B cell (primary cell): ENCODE data around the gene PBXIP1. TPM values are rescaled to one million over a fixed set of nuclear protein-coding genes. Genes with fewer than 3 reads are reported as not detected.
"Not testable (repeated sequence)": the region's sequence is repeated elsewhere in the genome, so short reads cannot be mapped to it uniquely, and the experiment has no call there.

Experiments
- ATAC-seq: fragments of 200-7000 bp; cut with Tn5 transposase; one replicate; pipeline ENCODE4 v1.10.0; 2021; ENCODE audit warnings: low read depth, mild to moderate bottlenecking, moderate number of reproducible peaks, moderate library complexity
- CTCF ChIA-PET: fragments of 350-600 bp; sonication (Branson Sonifier 250); formaldehyde crosslinking; loops from one replicate; lab custom pipeline; 2021; ENCODE audit warnings: antibody characterized with exemption, inconsistent platforms; lab: Charles Lee
- POLR2A ChIA-PET: fragments of 350-600 bp; sonication (Branson Sonifier 250); formaldehyde crosslinking; loops from one replicate; lab custom pipeline; 2021; ENCODE audit warnings: antibody characterized with exemption; lab: Charles Lee
- DNase-seq: peaks from one replicate; pipeline ENCODE4 v3.0.0; 2013
- H2AFZ ChIP-seq: 2 replicates; pipeline ENCODE4 v1.6.1; 2012; ENCODE audit warnings: mild to moderate bottlenecking, low read depth, low read length; ENCODE audit not compliant: insufficient read depth, poor library complexity, severe bottlenecking
- H3K27ac ChIP-seq, 2 donors: 1 replicate in 1 of 2; 2 replicates in 1 of 2; pipeline ENCODE4 v1.5.1; 2012 to 2013; ENCODE audit warnings: low read length in 2 of 2, mild to moderate bottlenecking in 2 of 2, moderate library complexity in 1 of 2
- H3K27me3 ChIP-seq, 4 experiments: fragments of 200-600 bp in 1 of 4; sonication (generic) in 1 of 4; replicated peaks in 1 of 4; 1 replicate in 2 of 4; 2 replicates in 2 of 4; pipeline versions ENCODE4 v1.6.1 to v1.7.0; 2013 to 2016; ENCODE audit warnings: low read length in 3 of 4, mild to moderate bottlenecking in 2 of 4, mixed read lengths in 1 of 4, moderate library complexity in 1 of 4; ENCODE audit not compliant: insufficient read depth in 4 of 4, control insufficient read depth in 3 of 4; ENCODE audit errors: control extremely low read depth in 1 of 4
- H3K36me3 ChIP-seq, 2 experiments: replicated peaks in 1 of 2; 1 replicate in 1 of 2; 2 replicates in 1 of 2; pipeline versions ENCODE4 v1.6.1 to v1.7.1; 2013; ENCODE audit warnings: low read length in 1 of 2; ENCODE audit not compliant: insufficient read depth in 2 of 2, control insufficient read depth in 1 of 2; ENCODE audit errors: control extremely low read depth in 1 of 2, extremely low read depth in 1 of 2
- H3K4me1 ChIP-seq, 2 donors: fragments of 200-600 bp in 1 of 2; sonication (generic) in 1 of 2; 1 replicate in 1 of 2; 2 replicates in 1 of 2; pipeline versions ENCODE4 v1.5.1 to v1.6.1; 2013 to 2017; ENCODE audit warnings: low read length in 2 of 2; ENCODE audit not compliant: control insufficient read depth in 2 of 2, insufficient read depth in 2 of 2
- H3K4me2 ChIP-seq: replicated peaks from 2 replicates; pipeline ENCODE3; 2012; ENCODE audit warnings: mild to moderate bottlenecking, low read depth, low read length; ENCODE audit not compliant: poor library complexity, severe bottlenecking
- H3K4me3 ChIP-seq, 5 experiments: fragments of 200-600 bp in 1 of 5; sonication (generic) in 1 of 5; 1 replicate in 3 of 5; 2 replicates in 2 of 5; pipeline versions ENCODE4 v1.5.1 to v1.7.0; 2011 to 2016; ENCODE audit warnings: low read length in 4 of 5, mild to moderate bottlenecking in 4 of 5, low read depth in 2 of 5, control low read depth in 1 of 5, moderate library complexity in 1 of 5; ENCODE audit not compliant: insufficient read depth in 1 of 5; ENCODE audit errors: control extremely low read depth in 1 of 5, extremely low read depth in 1 of 5
- H3K79me2 ChIP-seq: fragments of 200-600 bp; sonication (generic); one replicate; pipeline ENCODE4 v1.6.0; 2016; ENCODE audit warnings: low read length; ENCODE audit not compliant: control insufficient read depth, insufficient read depth
- H3K9ac ChIP-seq: fragments of 200-600 bp; sonication (generic); 2 replicates; pipeline ENCODE4 v1.6.1; 2017; ENCODE audit warnings: mild to moderate bottlenecking, low read length, moderate library complexity
- H3K9me3 ChIP-seq, 3 donors: one replicate each; pipeline versions ENCODE4 v1.6.1 to v1.7.1; 2013; ENCODE audit warnings: low read length in 2 of 3; ENCODE audit not compliant: control insufficient read depth in 2 of 3, insufficient read depth in 1 of 3; ENCODE audit errors: control extremely low read depth in 1 of 3
- H4K20me1 ChIP-seq: 2 replicates; pipeline ENCODE4 v1.6.0; 2012; ENCODE audit warnings: mild to moderate bottlenecking, low read length; ENCODE audit not compliant: insufficient read depth, control insufficient read depth, poor library complexity, severe bottlenecking
- H3K27ac Mint-ChIP-seq: one replicate; pipeline ENCODE4 v1.8.0; 2021; ENCODE audit warnings: mixed read lengths
- H3K27me3 Mint-ChIP-seq: one replicate; pipeline ENCODE4 v1.8.0; 2021; ENCODE audit warnings: mixed read lengths
- H3K4me1 Mint-ChIP-seq: one replicate; pipeline ENCODE4 v1.8.0; 2021; ENCODE audit warnings: mixed read lengths
- H3K4me3 Mint-ChIP-seq: one replicate; pipeline ENCODE4 v1.8.0; 2021; ENCODE audit warnings: mixed read lengths
- H3K9me3 Mint-ChIP-seq: one replicate; pipeline ENCODE4 v1.8.0; 2022; ENCODE audit warnings: mixed read lengths; ENCODE audit not compliant: insufficient read depth
- EZH2 ChIP-seq: IDR thresholded peaks from 2 replicates; pipeline ENCODE4 v1.6.1; 2012; ENCODE audit warnings: borderline replicate concordance, low read depth, mild to moderate bottlenecking, moderate library complexity, low read length; ENCODE audit not compliant: insufficient read depth, poor library complexity, severe bottlenecking
- WGBS: methylation state at CpG from one replicate; pipeline ENCODE4 v1.1.5; 2013; ENCODE audit warnings: missing lambda C conversion rate; ENCODE audit not compliant: insufficient coverage; 5-methylcytosine and 5-hydroxymethylcytosine counted together
- intact Hi-C: fragments of 100-400 bp; cut with micrococcal nuclease; formaldehyde crosslinking; loops from one replicate; pipeline ENCODE4 v1.10.0; 2022
- polyA plus RNA-seq: library from polyadenylated mRNA; depleted of rRNA; stranded (reverse); fragments of >200 nt; gene quantifications from 2 replicates; pipeline ENCODE4 v1.2.3, GENCODE V29; 2012
- total RNA-seq, 2 donors: library from RNA; stranded (reverse); fragments of 120-200 nt in 1 of 2; gene quantifications; 1 replicate in 1 of 2; 2 replicates in 1 of 2; pipeline versions ENCODE4 v1.2.3 to v1.2.4, GENCODE V29; 2013 to 2022
- TF ChIP-seq, protein P1 (sequence below): fragments of 200-600 bp; IDR thresholded peaks from one replicate; pipeline ENCODE4 v1.8.0; 2022; ENCODE audit warnings: antibody characterized with exemption, mild to moderate bottlenecking

Gene PBXIP1
- total and polyA plus RNA-seq, 2 donors (not counting 1 experiment from before 2014, with no cell fraction given) = 77.6 to 212 TPM

DNA sequence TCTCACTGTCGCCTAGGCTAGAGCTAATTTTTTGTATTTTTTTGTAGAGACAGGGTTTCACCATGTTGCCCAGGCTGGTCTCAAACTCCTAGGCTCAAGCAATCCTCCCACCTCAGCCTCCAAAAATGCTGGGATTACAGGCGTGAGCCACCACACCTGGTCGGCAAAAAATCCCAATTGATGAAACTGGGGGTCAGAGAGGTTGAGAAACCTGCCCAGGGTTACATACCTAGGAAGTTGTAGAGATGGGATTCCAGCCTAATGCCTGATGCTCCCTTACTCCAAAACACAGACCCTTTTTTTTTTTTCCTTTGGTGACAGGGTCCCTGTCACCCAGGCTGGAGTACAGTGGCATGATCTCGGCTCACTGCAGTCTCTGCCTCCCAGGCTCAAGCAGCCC is 30.8 kb upstream of the PBXIP1 start:
- H3K27me3 Mint-ChIP-seq, H3K9me3 Mint-ChIP-seq, H3K27me3 ChIP-seq, H3K4me3 Mint-ChIP-seq, H3K4me3 ChIP-seq, H3K4me2 ChIP-seq, H3K9me3 ChIP-seq, intact Hi-C loops, DNase-seq, H3K9ac ChIP-seq, H2AFZ ChIP-seq, H3K27ac Mint-ChIP-seq, H3K27ac ChIP-seq, ATAC-seq: not testable (repeated sequence)
- H3K4me1 ChIP-seq = peaks cover 13 to 22% of the 10 kb centered on the region in 2 donors
- ChIA-PET CTCF (interaction anchor here (1.2 to 9.8 kb wide), 4 partner anchors 13 to 75 kb away, joined by 3 to 72 read pairs (median 8); no protein-coding TSS in a partner anchor), POLR2A (interaction anchor here (0.6 to 0.7 kb wide), 2 partner anchors 10 to 1043 kb away, joined by 3 read pairs; no protein-coding TSS in a partner anchor)
- H3K36me3 ChIP-seq = peaks cover 0 to 40% of the 10 kb centered on the region in 2 experiments
- no CpG with 5 or more reads among the region's 4 CpGs for WGBS
- H4K20me1 ChIP-seq = peaks cover 42% of the 10 kb centered on the region
- H3K4me1 Mint-ChIP-seq = peaks cover 23% of the 10 kb centered on the region
- peaks cover 59% of the 10 kb centered on the region for H3K79me2 ChIP-seq

DNA sequence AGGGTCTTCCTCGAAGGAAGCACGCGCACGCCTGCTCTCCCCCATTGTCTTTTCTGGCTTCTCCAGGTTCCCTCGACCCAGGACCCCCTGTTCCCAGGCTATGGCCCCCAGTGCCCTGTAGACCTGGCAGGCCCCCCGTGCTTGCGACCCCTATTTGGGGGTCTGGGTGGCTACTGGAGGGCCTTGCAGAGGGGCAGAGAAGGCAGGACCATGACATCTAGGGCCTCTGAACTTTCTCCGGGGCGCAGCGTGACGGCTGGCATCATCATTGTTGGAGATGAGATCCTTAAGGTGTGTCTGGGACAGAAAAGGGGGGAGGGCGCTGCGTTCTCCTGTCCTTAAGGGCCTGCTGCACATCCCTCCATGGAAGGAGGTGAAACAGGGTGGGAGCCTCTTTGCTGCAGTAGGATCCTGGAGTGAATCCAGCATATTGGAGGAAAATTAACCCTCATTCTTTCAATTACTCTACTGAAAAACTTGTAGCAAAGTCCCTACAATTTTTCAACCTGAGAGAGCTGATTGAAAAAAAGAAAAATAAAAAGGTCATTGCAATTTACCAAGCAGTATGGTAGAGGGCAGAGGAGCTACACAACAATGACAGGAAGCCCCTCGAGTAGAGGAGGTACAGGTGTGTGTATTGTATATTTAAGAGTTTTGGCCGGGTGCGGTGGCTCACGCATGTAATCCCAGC is 28.0 kb upstream of the PBXIP1 start:
- Histone ChIP-seq H3K27me3 (no peaks in the 10 kb centered on the region), H3K4me3 (peak overlapping the region; percentile 58 to 93 (median 85)), H2AFZ (peak overlapping the region; percentile 91), H3K4me2 (peak overlapping the region; percentile 87), H3K9me3 (no peaks in the 10 kb centered on the region), H3K9ac (peak overlapping the region; percentile 87), H3K36me3 (peaks cover 5 to 25% of the 10 kb centered on the region in 2 experiments), H3K79me2 (peaks cover 72% of the 10 kb centered on the region), H3K4me1 (peaks cover 13 to 19% of the 10 kb centered on the region in 2 donors), H4K20me1 (peaks cover 26% of the 10 kb centered on the region), H3K27ac (peak overlapping the region; percentile 30 to 84)
- ATAC-seq (no peak), DNase-seq (no peak)
- H3K4me3 Mint-ChIP-seq = no peak overlapping the region
- H3K27me3 Mint-ChIP-seq = no peaks in the 10 kb centered on the region
- ChIA-PET POLR2A (interaction anchor here (0.5 to 1.7 kb wide), 9 partner anchors 10 to 375 kb away, joined by 3 to 14 read pairs (median 6); partner anchors contain the start of gene PMVK), CTCF (interaction anchor here (0.6 to 9.8 kb wide), 16 partner anchors 10 to 1006 kb away, joined by 3 to 72 read pairs (median 4); partner anchors contain the start of genes CKS1B, PBXIP1 and PYGO2)
- H3K4me1 Mint-ChIP-seq = peaks cover 16% of the 10 kb centered on the region
- 18% methylated on average over 14 of the region's 17 CpGs for WGBS
- intact Hi-C loops = loop anchor here (1.0 to 2.0 kb wide), 6 partner anchors 9 to 67 kb away; partner anchors contain the start of genes ADAM15, PYGO2 and ZBTB7B
- H3K9me3 Mint-ChIP-seq = no peaks in the 10 kb centered on the region
- TF ChIP-seq, protein P1, sequence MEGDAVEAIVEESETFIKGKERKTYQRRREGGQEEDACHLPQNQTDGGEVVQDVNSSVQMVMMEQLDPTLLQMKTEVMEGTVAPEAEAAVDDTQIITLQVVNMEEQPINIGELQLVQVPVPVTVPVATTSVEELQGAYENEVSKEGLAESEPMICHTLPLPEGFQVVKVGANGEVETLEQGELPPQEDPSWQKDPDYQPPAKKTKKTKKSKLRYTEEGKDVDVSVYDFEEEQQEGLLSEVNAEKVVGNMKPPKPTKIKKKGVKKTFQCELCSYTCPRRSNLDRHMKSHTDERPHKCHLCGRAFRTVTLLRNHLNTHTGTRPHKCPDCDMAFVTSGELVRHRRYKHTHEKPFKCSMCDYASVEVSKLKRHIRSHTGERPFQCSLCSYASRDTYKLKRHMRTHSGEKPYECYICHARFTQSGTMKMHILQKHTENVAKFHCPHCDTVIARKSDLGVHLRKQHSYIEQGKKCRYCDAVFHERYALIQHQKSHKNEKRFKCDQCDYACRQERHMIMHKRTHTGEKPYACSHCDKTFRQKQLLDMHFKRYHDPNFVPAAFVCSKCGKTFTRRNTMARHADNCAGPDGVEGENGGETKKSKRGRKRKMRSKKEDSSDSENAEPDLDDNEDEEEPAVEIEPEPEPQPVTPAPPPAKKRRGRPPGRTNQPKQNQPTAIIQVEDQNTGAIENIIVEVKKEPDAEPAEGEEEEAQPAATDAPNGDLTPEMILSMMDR = no peak
- TF ChIP-seq EZH2 = no peak
- H3K27ac Mint-ChIP-seq = peak overlapping the region; percentile 50
